GM19023 (cell line): ENCODE results near the gene VCP.

ENCODE experiments used
- ATAC-seq: cut with Tn5 transposase; IDR thresholded peaks from one replicate; pipeline ENCODE4 v1.9.1; 2021; ENCODE audit warnings: mild to moderate bottlenecking, moderate library complexity; ENCODE audit not compliant: unreplicated experiment

The VCP gene

GRCh38 chr9:35103660-35104191, 31.3 kb upstream of the VCP start:
- no peak for ATAC-seq

GRCh38 chr9:35102769-35103659, 30.6 kb upstream of the VCP start, which contains the start of gene STOML2:
STOML2 (minus strand) TSS chr9:35103131; CDS start chr9:35103094, 37 bp downstream.
- ATAC-seq, result peak; percentile 97

DNA sequence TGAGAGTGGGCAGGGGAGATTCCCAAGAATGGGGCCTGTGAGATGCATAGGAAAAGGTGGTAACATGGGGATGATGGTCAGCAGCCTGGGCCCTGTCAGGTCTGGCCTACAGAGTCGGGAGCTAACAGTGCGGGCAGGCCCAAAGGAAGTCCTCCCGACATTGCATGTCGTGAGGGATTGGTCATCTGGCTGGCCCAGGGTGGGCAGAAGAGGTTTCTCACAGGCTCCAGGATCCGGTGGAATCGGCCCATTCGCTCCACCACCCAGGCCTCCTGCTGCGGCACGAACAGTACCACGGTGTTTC, 30.0 kb upstream of the VCP start:
- no peak for ATAC-seq

DNA sequence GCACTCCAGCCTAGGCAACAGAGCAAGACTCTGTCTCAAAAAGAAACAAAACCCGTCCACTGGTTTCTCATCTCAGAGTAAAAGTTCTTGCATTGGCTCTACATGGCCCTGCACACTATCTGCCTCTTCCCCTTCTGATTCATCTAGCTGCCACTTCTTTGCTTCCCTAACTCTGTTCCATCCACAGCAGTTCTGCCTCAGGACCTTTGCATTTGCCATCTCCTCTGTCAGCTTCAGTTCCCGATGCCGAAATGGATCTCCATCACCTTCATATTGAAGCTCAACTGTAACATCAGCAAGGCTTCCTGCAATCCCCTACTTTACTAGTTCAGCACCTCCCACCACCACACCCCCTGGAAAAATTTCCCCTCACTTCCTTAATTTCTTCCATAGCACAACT, 25.1 kb upstream of the VCP start:
- ATAC-seq, result no peak

- peak; percentile 93 for ATAC-seq
Observed at GRCh38 chr9:35096035-35096849, 23.8 kb upstream of the VCP start, which contains the start of gene PIGO. PIGO (minus strand) TSS chr9:35096591; CDS start chr9:35095565, 1,026 bp downstream.

DNA sequence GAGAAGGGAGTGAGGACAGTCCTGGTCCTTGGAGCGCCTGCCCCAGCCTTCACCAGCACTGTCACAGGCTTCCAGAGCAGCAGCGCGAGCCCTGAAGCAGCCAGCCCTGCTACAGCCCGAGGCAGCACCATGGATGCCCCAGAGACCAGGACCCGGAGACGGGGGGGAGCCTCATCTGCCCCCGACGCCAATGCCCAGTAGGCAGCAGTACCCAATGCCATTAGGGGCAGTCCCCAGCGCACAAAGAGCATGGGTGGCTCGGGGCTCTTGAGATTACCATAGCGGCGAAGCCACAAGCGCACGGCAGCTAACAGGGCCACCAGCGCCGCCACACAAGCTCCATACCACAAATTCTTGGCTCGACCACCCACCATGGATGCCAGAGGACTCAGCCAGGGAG, 19.1 kb upstream of the VCP start:
- no peak for ATAC-seq

DNA sequence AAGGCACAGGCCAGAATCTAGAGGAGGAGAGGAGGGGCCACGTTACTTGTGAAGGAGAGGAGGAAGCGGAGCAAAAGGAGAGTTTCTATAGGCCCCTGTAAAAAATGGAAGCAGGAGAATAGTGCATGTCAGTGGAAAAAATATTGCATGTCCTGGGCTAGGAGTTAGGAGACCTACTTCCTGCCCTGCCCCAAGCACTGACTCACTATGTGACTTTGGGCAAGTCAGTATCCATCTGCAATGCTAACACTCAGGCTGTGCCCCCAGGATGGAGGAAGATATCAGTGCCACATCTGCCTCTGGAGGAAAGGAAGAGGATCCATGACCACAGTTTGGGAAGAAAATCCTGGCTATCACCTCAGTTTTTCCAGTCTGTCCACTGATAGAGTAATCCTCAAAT, 17.0 kb upstream of the VCP start:
- no peak for ATAC-seq

DNA sequence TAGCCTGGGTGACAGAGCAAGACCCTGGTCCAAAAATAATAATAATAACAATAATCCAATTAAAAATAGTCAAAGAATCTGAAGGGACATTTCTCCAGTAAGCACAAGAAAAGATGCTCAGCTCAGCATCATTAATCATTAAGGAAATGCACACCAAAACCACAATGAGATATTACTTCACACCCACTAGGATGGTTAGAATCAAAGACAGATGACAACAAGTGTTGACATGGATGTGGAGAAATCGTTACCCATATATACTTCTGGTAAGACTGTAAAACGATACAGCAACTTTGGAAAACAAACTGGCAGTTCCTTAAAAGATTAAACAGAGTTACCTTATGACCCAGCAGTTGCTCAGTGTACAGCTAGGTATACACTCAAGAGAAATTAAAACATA, 12.7 kb upstream of the VCP start:
- ATAC-seq, result no peak

- ATAC-seq, result peak; percentile 90
Observed at GRCh38 chr9:35079426-35080341, 7.3 kb upstream of the VCP start, which contains the start of gene FANCG. FANCG (minus strand) TSS chr9:35079942; CDS start chr9:35079524, 418 bp downstream.

- peak; percentile 1 for ATAC-seq
Observed at GRCh38 chr9:35079041-35079425, 6.6 kb upstream of the VCP start.

GRCh38 chr9:35078066-35078465, 5.6 kb upstream of the VCP start:
- no peak for ATAC-seq

DNA sequence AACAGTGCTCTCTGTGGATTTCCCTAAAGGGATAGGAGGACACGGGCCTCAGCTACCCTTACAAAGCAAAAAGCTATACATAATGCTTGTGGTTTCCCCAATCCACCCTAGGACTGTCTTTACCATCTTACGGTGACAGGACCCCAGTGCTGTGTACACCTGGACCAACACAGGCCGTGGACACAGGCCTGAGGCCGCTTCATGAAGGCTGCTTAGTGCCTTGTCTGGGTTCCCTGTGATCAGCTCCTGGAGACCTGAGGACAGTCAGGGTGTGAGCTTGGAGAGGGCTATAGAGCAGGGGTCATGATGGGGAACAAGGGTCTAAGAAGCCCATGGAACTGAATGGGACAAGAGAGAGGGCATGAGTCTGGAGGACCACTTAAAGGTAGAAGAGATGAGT, 4.4 kb upstream of the VCP start:
- no peak for ATAC-seq

DNA sequence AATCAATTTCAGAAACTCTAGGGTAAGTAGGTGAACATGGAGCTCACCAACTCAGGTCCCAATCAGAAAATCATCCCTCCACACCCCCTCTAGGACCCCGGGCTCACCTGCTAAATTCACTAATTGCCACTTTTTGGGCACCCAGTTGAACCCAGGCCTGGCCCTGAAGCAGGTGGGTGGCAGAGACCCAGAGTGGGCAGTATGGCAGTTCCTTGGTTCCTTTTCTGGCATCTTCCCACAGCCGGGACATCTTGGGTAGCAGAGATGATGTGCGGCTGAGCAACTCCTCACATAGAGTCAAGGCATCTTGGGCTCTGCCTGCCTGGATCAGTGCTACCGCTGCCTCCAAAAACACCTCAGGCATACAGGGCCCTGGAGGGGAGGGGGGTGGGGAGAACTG, 2.9 kb upstream of the VCP start:
- no peak for ATAC-seq

DNA sequence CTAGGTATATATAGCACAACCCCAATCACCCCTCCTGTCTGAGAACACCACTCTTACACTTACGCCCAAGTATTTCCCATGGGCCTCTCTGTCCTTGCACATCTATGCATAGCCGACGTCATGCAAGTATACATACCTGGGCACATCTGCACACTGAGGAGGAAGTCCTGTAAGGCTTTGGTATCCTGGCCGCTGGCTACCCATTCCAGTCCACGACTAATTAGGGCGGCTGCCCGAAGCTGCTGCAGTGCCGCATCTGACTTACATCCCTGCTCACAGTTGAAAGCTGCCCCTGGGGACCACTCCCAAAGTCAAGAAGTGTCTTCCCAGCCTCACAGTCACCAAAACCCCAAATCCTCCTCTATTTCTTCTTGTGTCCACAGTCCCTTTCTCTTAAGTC, 2.4 kb upstream of the VCP start:
- no peak for ATAC-seq

DNA sequence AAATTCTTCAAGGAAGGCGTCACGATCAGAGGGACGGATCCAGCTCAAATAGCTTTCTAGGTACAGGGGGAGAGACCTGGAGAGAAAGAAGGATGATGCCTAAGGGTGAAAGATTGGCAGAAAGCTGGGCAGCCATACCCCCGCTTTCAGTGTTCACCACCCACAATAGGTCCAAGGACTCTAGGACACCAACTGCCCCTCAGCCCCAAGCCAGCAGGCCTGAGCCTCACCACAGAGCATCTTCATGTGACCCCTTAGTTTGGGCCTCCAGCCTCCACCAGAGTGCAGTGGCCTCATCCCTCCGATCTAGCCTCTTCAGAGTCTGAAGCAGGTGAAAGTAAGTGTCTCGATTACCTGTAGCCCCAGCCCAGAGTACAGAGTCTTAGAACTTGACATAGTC, 1.7 kb upstream of the VCP start:
- no peak for ATAC-seq

GRCh38 chr9:35073279-35073612, 821 bp upstream of the VCP start:
- ATAC-seq, result no peak

GRCh38 chr9:35071814-35072460, 488 bp downstream of the VCP start:
- peak; percentile 56 for ATAC-seq

- no peak for ATAC-seq
Observed at GRCh38 chr9:35070823-35071813, 1.3 kb downstream of the VCP start.

DNA sequence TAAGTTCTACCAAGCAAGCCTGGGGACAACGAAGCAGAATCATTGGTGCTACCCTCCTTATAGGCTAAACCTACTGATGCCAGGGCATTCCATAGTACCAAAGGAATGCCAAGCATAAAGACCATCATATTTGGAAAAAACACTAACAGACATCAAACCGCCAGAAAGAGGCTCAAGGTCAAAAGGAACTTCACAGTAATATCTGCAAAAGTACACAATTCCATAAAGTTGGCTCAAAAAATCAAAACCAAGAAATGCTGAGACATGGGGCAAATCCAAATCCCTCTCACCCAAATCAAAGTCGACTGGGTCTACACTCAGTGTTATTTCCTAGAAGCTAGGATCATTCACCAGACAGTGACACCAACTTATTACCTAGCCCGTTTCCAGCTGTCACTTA, 3.4 kb downstream of the VCP start:
- ATAC-seq, result no peak
